ENCODE results near the gene TNPO2.

- TF ChIP-seq CTCF (conservative IDR thresholded peaks at IDR 0.05 in 1 of 2, IDR thresholded peaks at IDR 0.05 in 1 of 2; ENCODE audit: low read depth in 1 of 2, low read length in 2 of 2) (no peak), EZH2 (IDR thresholded peaks at IDR 0.05; ENCODE audit: low read length, missing control alignments) (no peak)
Measured at GRCh38 chr19:12767666-12768065, 43.9 kb upstream of the TNPO2 start.
